NCI-H510A treated with DMSO at 0.1 percent for 48 hours (cell line): ENCODE results near the gene TMEM187.

ENCODE experiments used
- DNase-seq: peaks from one replicate; lab custom pipeline; 2025; lab: John Stamatoyannopoulos, UW

TMEM187 gene

DNA sequence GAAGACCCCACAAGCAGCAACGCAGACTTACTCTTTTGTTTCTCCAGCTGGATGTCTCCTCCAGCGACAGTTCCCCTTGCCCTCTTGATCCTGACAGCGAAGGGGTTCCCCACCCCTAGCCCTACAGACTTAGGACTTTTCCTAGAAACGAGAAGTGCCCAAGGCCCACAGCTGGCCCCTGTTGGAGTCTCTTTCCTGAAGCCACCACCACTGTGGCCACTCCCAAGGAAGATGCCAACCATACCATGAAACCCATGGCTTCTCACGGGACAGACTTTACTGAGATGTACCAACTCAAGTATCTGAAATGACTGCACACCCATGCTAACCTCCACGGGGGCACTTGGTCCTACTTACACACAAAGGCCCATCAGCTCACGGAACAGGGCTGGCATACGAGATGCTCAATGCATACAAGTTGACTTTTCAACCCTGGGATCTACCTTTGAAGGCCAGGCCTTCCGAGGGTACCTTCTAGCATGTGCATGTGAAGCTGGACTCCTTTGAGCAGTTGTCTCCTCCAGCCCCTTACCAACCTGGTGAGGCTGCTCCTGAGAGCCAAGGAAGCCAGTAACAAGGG is 48.1 kb downstream of the TMEM187 start:
- DNase-seq, result peak; percentile 4

DNA sequence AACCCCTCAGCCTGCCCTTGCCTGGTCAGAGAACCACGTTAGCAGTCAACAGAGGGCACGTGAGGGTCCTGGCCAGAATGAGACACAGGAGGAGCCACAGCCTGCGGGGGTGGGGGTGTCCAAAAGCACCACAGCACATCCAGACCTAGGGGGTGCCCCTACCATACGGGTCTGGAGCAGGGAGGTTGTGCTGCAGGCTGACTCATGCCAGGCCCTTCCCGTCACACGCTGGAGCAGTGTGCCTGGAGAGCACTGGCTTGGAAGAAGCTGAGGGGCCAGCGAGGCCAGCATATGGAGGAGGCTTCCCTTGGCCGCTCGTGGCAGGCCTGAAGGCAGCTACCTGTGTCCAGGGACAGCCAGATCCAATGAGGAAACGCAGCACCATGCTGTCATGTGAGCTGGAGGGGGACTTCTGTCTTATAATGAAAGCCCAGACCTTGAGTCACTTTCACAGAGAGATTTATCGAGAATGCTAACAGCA is 48.6 kb downstream of the TMEM187 start:
- no peak for DNase-seq

GRCh38 chrX:154022108-154022507 is 49.6 kb downstream of the TMEM187 start:
- DNase-seq, result no peak

DNA sequence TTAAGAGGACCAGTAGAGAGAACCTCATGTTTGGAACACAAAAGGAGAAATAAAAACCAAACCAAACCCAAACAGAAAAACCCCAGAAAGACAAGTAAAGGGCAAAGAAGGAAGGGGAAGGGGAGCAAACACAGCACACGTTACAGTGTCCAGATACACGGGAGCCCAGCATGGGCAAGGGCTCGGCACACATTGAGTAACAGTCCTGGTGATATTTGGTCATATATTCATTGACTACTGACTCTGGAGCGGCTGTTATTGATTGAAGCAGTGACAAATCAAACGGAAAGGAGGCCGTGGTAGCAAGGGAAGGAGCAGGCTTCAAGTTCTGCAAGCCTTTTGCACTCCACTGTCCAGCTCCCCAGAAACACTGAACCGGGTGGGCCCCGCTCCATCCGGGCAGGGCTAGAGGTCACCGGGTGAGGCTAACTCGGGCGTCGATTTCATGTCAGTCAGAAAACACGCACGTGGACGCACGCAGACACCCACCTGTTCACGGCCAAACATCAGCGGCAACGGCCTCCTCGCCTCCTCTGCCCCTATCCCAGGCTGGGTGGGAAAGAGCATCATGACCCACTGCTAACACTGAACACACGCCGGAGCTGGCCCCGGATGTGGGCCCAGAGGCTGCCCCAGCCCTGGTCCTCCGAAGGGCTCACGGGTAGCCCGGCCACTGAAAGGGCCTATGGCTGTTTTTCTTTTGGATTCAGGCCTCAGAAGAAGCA is 50.9 kb downstream of the TMEM187 start:
- DNase-seq, result no peak

GRCh38 chrX:154024271-154024670 is 51.7 kb downstream of the TMEM187 start:
- no peak for DNase-seq

- no peak for DNase-seq
Measured at GRCh38 chrX:154025230-154025629, 52.7 kb downstream of the TMEM187 start.

GRCh38 chrX:154026136-154027021 is 53.8 kb downstream of the TMEM187 start:
- no peak for DNase-seq

DNA sequence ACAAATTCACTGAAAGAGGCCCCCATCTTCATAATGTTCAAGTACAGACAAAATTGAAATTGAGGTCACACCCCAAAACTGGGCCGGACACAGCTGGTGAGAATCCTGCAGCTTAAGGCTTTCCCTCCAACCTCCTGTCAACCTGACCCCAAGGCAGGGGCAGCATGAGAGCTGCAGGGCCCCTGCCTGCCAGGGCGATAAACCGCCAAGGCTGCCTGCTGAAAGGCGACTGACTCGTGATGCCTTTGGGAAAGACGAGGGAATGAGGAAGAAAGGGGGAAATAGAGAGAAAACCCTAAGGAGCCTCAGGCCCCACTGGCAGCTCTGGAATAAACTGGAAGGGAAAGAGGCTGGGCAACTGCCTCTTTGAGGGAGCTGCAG is 54.5 kb downstream of the TMEM187 start:
- DNase-seq, result no peak

DNA sequence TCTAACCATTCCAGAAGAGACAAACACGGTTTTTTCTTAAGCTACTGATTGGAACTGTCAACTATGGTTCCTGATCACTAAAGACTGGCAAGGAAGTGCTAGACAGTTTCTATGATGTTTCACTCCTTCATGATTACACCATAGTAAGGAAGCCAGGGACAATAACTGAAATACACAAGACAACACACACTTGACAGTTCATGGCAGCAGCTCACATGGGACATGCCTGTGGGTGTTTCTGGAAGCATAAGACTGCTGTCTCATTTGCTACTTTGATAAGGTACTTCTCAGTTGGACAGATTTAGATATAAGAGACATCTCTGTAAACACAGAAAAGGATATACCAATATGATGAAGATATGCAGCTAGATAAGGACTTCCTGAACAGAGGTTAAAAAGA is 55.4 kb downstream of the TMEM187 start:
- DNase-seq, result no peak

GRCh38 chrX:154028502-154029184 is 56.1 kb downstream of the TMEM187 start:
- no peak for DNase-seq

DNA sequence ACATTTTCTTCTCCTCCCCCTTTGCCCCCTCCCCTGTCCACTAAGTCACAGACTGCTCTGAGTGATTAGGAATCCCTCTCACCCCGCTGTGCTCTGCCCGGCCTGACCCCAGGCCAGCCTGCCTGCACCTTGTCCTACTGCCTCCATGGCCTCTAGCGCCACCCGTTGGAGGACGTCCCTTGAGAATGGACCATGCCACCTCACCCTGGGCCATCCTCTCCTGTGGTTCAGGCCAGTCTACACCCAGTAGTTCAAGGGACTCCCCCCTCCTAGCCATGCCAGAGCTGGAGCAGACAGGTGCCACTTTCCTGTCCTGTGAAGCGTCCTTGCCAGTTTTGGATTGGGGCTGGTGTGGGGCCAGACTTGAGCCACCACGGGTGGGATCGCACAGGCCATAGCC is 56.9 kb downstream of the TMEM187 start:
- no peak for DNase-seq

DNA sequence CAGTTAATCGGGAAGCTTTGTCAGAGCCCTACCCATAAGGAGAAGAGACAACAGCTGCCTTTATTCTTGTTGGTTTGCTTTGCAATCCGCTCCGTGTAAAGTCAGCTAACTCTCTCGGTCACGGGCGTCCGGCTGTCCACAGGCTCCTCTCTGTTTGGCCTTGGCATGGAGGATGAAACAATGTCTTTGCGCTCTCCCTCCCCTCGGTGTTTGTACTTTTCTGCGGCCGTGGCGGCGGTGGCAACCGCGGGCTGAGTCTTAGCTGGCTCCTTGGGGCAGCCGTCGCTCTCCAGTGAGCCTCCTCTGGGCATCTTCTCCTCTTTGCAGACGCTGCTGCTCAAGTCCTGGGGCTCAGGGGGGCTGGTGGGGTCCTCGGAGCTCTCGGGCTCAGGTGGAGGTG is 57.7 kb downstream of the TMEM187 start:
- no peak for DNase-seq

DNA sequence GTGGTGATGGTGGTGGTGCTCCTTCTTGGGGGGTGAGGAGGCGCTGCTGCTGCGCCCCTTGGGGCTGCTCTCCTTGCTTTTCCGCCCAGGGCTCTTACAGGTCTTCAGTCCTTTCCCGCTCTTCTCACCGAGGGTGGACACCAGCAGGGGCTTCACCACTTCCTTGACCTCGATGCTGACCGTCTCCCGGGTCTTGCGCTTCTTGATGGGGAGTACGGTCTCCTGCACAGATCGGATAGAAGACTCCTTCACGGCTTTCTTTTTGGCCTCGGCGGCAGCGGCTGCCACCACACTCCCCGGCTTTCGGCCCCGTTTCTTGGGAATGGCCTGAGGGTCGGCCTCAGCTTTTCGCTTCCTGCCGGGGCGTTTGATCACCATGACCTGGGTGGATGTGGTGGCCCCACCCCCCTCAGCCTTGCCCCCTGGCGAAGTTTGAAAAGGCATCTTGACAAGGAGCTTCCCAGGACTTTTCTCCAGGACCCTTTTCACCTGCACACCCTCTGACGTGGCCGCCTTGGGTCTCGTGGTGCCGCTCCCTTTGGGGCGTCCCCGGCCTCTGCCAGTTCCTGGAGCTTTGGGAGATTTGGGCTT is 58.3 kb downstream of the TMEM187 start:
- DNase-seq, result no peak

- DNase-seq, result no peak
Measured at GRCh38 chrX:154032160-154032559, 59.6 kb downstream of the TMEM187 start.

DNA sequence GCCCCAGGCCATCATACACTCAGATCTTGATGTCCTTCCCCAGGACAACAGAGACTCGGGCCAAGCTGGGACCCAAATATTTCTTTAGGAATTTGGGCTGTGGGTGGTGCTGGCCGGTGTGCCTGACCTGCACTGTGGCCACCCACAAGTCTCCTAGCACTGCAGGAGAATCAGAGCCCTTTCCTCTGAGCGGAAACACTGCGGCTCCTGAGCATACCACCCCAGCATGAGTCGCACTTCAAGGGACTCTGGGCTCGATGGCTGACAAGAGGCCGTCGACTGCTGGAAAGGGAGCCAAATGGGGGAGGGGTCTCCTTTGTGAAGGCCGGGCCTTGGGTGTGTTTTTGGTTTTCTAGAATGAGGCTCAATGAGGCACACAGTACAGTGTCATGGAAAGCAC is 60.1 kb downstream of the TMEM187 start:
- no peak for DNase-seq
